Tibial nerve (tissue), 4 donors: Measurements from ENCODE around the gene SLMAP. TPM values are rescaled to one million over a fixed set of nuclear protein-coding genes. Genes with fewer than 3 reads are reported as not detected.

Experiments used
- DNase-seq, 2 donors: peaks; one replicate each; pipeline ENCODE4 v3.0.0-alpha.2; 2019; ENCODE audit warnings: low spot score in 2 of 2
- H3K27ac ChIP-seq, 4 donors: fragments of 200-600 bp; sonication (generic) in 3 of 4; one replicate each; pipeline ENCODE4 v1.5.1; 2017 to 2019; ENCODE audit warnings: mild to moderate bottlenecking in 1 of 4
- H3K27me3 ChIP-seq, 2 donors: fragments of 200-600 bp; sonication (generic) in 1 of 2; one replicate each; pipeline versions ENCODE4 v1.5.1 to v1.6.0; 2017 to 2019
- H3K36me3 ChIP-seq, 3 donors: fragments of 200-600 bp; sonication (generic); one replicate each; pipeline ENCODE4 v1.5.1; 2018 to 2019
- H3K4me1 ChIP-seq, 4 donors: fragments of 200-600 bp; sonication (generic) in 3 of 4; one replicate each; pipeline ENCODE4 v1.5.1; 2017 to 2019
- H3K4me3 ChIP-seq, 4 donors: fragments of 200-600 bp; sonication (generic) in 3 of 4; one replicate each; pipeline ENCODE4 v1.5.1; 2017 to 2019; ENCODE audit warnings: mild to moderate bottlenecking in 1 of 4, moderate library complexity in 1 of 4
- H3K9me3 ChIP-seq, 4 donors: fragments of 200-600 bp; sonication (generic) in 3 of 4; one replicate each; pipeline ENCODE4 v1.5.1; 2017 to 2019
- EP300 ChIP-seq, 2 donors: sonication (generic); formaldehyde crosslinking; IDR thresholded peaks; one replicate each; pipeline ENCODE4 v1.6.1; 2017; ENCODE audit warnings: antibody characterized with exemption in 2 of 2, mild to moderate bottlenecking in 1 of 2
- POLR2A ChIP-seq, 2 donors: fragments of 450-650 bp; IDR thresholded peaks; one replicate each; pipeline ENCODE4 v1.6.1; 2017; ENCODE audit warnings: antibody characterized with exemption in 2 of 2, mild to moderate bottlenecking in 2 of 2, moderate library complexity in 2 of 2
- WGBS, 2 donors: methylation state at CpG; one replicate each; pipeline ENCODE4 v1.1.5; 2018; 5-methylcytosine and 5-hydroxymethylcytosine counted together
- total RNA-seq, 4 donors: library from RNA; depleted of rRNA; stranded (reverse); fragments of >200 nt; gene quantifications; one replicate each; pipeline ENCODE4 v1.1.0, GENCODE V29; 2016
- TF ChIP-seq, protein P1 (sequence below), 5 experiments: fragments of 200-600 bp in 3 of 5; fragments of 450-650 bp in 2 of 5; sonication (generic) in 3 of 5; IDR thresholded peaks; one replicate each; pipeline ENCODE4 v1.5.1; 2016 to 2019; ENCODE audit warnings: antibody characterized with exemption in 5 of 5, mild to moderate bottlenecking in 3 of 5, moderate library complexity in 2 of 5

Gene SLMAP
- total RNA-seq, 4 donors from 2014 or later = 66.6 to 101 (median 87.4) TPM

DNA sequence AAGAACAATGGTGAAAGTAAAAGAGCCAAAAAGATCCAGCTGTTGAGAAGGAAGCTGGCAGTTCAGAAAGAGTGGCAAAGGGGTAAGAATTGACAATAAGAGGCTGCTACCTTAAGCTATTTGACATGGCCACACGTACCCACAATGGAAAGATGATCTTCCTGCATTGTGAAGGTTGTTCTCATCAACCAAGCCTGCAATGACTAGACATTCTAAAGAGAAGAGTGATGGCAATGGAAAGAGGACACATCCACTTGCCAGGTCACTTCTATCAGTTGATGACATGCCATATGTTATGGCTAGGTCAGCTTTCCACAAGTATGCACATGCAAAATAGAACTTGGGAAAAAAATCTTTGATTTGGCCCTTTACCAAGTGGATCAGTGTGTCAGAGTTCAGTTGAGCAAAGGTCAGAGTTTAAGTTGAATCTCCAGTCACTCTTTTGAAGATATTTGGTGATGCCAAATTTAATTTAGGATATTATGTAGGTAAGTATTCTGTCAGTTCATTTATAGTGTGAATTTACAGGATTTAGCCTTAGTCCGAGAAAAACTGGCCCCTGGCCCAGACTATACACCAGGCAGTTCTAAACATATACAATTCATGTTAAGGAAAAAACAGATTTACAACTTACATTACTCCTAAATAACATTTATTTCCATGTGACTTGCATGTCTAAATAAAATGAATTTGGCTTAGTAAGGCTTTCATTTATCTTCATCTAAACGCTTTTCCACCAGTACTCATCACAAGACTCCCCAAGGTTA, 147.2 kb downstream of the SLMAP start:
- peaks cover 0 to 29% (median 0%) of the 10 kb centered on the region in 3 donors for H3K36me3 ChIP-seq
- no peaks in the 10 kb centered on the region for H3K4me1 ChIP-seq
- no peaks in the 10 kb centered on the region for H3K9me3 ChIP-seq
- no peaks in the 10 kb centered on the region for H3K27me3 ChIP-seq
- DNase-seq = no peak
- 88% methylated on average over 3 of the region's 3 CpGs for WGBS, 2 donors
- no peak overlapping the region for H3K4me3 ChIP-seq
- TF ChIP-seq POLR2A (IDR thresholded peaks at IDR 0.05) = no peak
- TF ChIP-seq, protein P1, sequence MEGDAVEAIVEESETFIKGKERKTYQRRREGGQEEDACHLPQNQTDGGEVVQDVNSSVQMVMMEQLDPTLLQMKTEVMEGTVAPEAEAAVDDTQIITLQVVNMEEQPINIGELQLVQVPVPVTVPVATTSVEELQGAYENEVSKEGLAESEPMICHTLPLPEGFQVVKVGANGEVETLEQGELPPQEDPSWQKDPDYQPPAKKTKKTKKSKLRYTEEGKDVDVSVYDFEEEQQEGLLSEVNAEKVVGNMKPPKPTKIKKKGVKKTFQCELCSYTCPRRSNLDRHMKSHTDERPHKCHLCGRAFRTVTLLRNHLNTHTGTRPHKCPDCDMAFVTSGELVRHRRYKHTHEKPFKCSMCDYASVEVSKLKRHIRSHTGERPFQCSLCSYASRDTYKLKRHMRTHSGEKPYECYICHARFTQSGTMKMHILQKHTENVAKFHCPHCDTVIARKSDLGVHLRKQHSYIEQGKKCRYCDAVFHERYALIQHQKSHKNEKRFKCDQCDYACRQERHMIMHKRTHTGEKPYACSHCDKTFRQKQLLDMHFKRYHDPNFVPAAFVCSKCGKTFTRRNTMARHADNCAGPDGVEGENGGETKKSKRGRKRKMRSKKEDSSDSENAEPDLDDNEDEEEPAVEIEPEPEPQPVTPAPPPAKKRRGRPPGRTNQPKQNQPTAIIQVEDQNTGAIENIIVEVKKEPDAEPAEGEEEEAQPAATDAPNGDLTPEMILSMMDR (IDR thresholded peaks at IDR 0.05) = no peak
- TF ChIP-seq EP300 (IDR thresholded peaks at IDR 0.05) = no peak
- no peak overlapping the region for H3K27ac ChIP-seq

DNA sequence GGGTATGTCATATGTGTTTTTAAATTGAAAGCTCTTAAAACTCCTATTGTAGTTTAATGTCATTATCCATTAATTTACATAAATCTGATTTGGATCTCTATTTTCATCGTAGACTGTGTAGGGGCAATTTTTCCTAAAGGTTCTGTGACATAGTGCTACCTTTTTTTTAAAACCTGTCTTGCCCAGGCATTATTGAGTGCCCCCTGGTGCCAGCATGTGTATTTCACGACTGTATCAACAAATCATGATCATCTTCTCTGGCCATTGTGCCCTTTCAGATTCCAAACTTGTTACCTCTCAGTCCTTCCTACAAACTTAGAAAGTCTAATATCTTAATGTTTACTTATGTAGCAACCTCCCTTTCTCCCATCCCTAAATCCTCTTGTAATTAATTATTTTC, 154.9 kb downstream of the SLMAP start:
- no peak for DNase-seq
- TF ChIP-seq, protein P1 (IDR thresholded peaks at IDR 0.05) = no peak
- no peak for TF ChIP-seq POLR2A (IDR thresholded peaks at IDR 0.05)
- TF ChIP-seq EP300 (IDR thresholded peaks at IDR 0.05) = no peak
- H3K36me3 ChIP-seq = peaks cover 0 to 77% (median 8%) of the 10 kb centered on the region in 3 donors
- no peak overlapping the region for H3K27ac ChIP-seq
- H3K4me3 ChIP-seq = no peak overlapping the region
- H3K27me3 ChIP-seq = no peaks in the 10 kb centered on the region
- H3K4me1 ChIP-seq = no peaks in the 10 kb centered on the region
- H3K9me3 ChIP-seq = no peaks in the 10 kb centered on the region
- 71 to 86% methylated on average over 2 of the region's 2 CpGs for WGBS, 2 donors

DNA sequence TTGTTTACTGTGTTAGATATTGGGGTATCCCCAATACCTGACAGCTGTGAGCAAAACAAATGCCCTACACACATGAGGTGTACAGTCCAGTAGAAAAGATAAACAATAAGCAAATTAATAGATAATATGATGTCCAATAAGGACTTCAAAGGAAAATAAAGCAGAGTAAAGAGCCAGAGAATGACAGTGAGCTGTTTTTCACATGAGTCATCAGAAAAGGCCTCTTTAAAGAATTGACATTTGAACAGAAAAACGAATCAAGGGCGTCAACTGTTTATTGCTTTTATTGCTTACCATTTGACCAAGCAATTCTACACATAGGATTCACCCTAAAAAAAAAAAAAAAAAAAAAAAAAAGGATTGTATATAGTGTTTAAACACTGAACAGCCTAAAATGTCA, 155.5 kb downstream of the SLMAP start:
- TF ChIP-seq POLR2A (IDR thresholded peaks at IDR 0.05) (no peak), EP300 (IDR thresholded peaks at IDR 0.05) (no peak)
- TF ChIP-seq, protein P1 (IDR thresholded peaks at IDR 0.05) = no peak
- Histone ChIP-seq H3K9me3 (no peaks in the 10 kb centered on the region), H3K4me1 (no peaks in the 10 kb centered on the region), H3K27ac (no peak overlapping the region), H3K4me3 (no peak overlapping the region), H3K27me3 (no peaks in the 10 kb centered on the region), H3K36me3 (peaks cover 0 to 83% (median 8%) of the 10 kb centered on the region in 3 donors)
- WGBS, 2 donors = 28 to 40% methylated on average over 2 of the region's 2 CpGs
- no peak for DNase-seq

DNA sequence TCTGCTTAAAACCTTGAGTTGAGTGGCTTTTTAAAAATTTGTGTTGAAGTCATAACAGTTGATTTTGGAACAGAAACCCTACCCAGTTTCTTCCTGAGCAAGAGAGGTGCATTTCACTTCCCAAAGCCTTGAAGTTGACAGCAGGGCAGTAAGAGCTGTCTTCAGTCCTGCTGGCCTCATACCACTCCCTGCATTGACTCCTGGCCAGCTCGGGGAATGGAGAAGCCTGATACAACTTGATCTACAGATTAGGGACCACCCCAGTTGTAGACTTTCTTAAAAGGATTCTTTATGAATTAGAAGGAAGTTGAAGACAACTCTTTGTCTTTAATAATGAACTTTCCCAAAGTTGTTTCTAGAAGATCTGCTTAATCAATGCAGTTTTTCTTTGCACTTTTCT, 161.5 kb downstream of the SLMAP start:
- no peak overlapping the region for H3K4me3 ChIP-seq
- TF ChIP-seq EP300 (IDR thresholded peaks at IDR 0.05) = no peak
- TF ChIP-seq, protein P1 (IDR thresholded peaks at IDR 0.05) = no peak
- no peak for TF ChIP-seq POLR2A (IDR thresholded peaks at IDR 0.05)
- H3K36me3 ChIP-seq = peaks cover 0 to 78% (median 0%) of the 10 kb centered on the region in 3 donors
- no peak for DNase-seq
- peaks cover 0 to 29% (median 2%) of the 10 kb centered on the region in 4 donors for H3K4me1 ChIP-seq
- WGBS, 2 donors = 15 to 36% methylated on average over 1 of the region's 1 CpG
- no peaks in the 10 kb centered on the region for H3K27me3 ChIP-seq
- peak overlapping the region in 2 of 4 donors; percentile 7 to 74 for H3K27ac ChIP-seq
- no peaks in the 10 kb centered on the region for H3K9me3 ChIP-seq

DNA sequence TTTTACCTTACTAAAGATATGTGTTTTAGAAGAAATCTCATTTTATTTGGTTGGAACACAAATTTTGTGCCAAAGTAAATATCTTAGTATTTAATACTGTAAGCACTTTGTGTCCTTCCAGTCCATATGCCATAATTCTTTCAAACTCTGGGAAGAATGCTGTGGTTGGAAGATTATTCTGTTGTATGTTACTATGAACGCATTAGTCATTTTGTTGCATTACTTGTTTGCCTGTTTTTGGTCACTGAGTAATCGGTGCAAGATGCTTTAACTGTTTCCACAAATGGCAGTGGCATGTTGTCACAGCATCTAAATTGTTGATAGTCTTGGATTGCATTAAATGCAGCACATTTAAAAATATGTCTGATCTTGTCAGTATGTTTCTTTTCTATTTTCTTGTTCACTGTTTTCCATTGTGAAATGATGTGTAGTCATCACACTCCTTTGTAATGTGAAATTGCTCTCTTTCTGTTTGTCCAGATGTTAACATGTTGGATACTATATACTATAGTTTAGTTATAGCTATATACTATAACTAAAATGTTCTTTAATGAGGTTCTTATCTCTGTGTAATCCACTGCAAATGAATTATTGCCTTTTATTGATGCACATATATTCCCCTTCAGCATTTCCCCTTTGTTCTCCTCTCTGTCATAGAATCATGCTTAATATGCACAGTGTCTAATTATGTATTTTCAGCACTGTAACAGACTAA, 162.2 kb downstream of the SLMAP start:
- Histone ChIP-seq H3K4me1 (peaks cover 0 to 36% (median 2%) of the 10 kb centered on the region in 4 donors), H3K9me3 (no peaks in the 10 kb centered on the region), H3K36me3 (peaks cover 0 to 78% (median 0%) of the 10 kb centered on the region in 3 donors), H3K4me3 (no peak overlapping the region), H3K27me3 (no peaks in the 10 kb centered on the region), H3K27ac (peak overlapping the region in 2 of 4 donors; percentile 7 to 74)
- TF ChIP-seq, protein P1 (IDR thresholded peaks at IDR 0.05) = no peak
- TF ChIP-seq EP300 (IDR thresholded peaks at IDR 0.05) (no peak), POLR2A (IDR thresholded peaks at IDR 0.05) (no peak)
- no peak for DNase-seq
- WGBS, 2 donors = 22 to 37% methylated on average over 2 of the region's 2 CpGs
